GM18505 (cell line): ENCODE data around the gene ACOT4.

Experiments used
- ATAC-seq: cut with Tn5 transposase; IDR thresholded peaks from one replicate; pipeline ENCODE4 v1.9.1; 2021; ENCODE audit not compliant: unreplicated experiment
- POLR2A ChIP-seq: IDR thresholded peaks from 4 replicates; pipeline ENCODE4 v1.6.1; 2011; ENCODE audit warnings: borderline replicate concordance; ENCODE audit not compliant: insufficient read depth, insufficient read length; ENCODE audit errors: extremely low read depth

ACOT4 gene

DNA sequence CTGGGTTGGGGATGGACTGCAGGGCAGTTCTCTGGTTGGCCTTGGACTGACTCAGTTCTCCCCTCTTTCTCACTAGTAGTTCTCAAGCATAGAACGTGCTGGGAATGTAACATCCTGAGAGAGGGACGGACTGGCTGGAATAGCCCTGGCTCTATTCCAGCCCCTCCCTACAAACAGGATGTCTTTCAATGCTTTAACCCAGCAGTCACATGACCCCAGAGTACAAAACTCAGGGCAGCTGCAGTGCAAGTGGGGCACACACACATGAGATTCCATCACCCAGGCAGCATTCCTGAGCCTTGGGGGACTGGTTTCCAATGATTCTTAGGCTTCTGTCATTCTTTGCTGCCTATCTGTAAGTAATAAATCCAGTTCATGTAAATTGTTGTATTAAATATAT, 19.0 kb downstream of the ACOT4 start:
- ATAC-seq, result no peak
- no peak for TF ChIP-seq POLR2A

DNA sequence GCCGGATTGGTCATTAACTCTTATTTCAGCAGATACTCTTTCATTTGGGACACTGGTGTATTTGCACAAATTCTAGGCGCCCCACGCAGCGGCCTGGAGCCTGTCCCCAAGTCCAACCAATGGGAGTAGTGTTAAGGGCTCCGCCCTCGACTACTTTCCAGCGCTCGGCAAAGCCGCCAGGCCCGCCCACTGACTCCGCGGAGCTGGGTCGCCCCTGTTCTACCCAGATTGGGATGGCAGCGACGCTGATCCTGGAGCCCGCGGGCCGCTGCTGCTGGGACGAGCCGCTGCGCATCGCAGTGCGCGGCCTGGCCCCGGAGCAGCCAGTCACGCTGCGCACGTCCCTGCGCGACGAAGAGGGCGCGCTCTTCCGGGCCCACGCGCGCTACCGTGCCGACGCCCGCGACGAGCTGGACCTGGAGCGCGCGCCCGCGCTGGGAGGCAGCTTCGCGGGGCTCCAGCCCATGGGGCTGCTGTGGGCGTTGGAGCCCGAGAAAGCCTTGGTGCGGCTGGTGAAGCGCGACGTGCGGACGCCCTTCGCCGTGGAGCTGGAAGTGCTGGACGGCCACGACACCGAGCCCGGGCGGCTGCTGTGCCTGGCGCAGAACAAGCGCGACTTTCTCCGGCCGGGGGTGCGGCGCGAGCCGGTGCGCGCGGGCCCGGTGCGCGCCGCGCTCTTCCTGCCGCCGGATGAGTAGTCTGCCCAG, 20.8 kb downstream of the ACOT4 start, which contains the start of gene ACOT6:
Gene ACOT6 (plus strand): TSS at position 179 of the 707 bp plus-strand sequence. CDS start 55 bp downstream, at position 234.
- peak; percentile 52 for TF ChIP-seq POLR2A
- ATAC-seq, result peak; percentile 60

GRCh38 chr14:73613046-73613383, 21.3 kb downstream of the ACOT4 start:
- no peak for TF ChIP-seq POLR2A
- peak; percentile 19 for ATAC-seq

DNA sequence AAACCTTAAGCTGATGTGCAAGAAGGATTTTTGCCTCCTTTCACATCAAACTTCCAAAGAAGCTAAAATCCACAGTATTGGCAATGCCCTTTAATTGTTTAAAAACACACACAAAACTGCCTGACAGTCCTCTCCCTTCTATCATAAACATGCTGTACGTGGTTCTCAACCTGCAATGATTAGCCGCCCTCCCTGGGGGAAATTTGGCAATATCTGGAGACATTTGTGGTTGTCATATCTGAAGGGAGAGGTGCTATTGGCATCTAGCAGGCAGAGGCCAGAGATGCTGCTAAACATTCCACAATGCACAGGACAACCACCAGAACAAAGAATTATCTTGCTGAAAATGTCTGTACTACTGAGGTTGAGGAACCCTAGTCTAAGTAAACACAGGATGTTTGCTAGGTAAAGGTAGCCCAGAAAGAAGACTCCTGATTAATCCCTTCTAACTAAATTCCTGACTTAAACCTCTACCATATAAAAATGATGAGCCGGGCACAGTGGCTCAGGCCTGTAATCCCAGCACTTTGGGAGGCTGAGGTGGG, 21.8 kb downstream of the ACOT4 start:
- no peak for TF ChIP-seq POLR2A
- ATAC-seq, result no peak

GRCh38 chr14:73616831-73617230, 25.2 kb downstream of the ACOT4 start:
- no peak for ATAC-seq
- TF ChIP-seq POLR2A, result no peak

GRCh38 chr14:73619524-73619923, 27.9 kb downstream of the ACOT4 start:
- TF ChIP-seq POLR2A, result no peak
- ATAC-seq, result no peak

GRCh38 chr14:73620268-73620667, 28.6 kb downstream of the ACOT4 start:
- ATAC-seq, result no peak
- TF ChIP-seq POLR2A, result no peak

DNA sequence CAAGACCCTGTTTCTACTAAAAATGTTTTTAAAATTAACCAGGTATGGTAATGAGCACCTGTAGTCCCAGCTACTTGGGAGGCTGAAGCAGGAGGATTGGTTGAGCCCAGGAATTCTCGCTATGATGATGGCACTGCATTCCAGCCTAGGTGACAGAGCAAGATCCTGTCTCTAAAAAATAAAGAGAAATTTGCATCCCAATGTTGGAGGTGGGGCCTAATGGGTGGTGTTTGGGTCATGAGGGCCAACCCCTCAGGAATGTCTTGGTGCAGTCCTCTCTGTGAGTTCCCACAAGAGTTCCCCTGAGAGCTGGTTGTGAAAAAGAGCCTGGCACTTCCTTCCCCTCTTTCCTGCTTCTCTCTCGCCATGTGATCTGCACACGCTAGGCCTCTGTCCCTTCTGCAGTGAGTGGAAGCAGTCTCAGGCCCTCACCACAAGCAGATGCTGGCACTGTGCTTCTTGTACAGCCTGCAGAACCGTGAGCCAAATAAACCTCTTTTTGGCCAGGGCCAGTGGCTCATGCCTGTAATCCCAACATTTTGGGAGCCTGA, 31.9 kb downstream of the ACOT4 start:
- no peak for ATAC-seq
- no peak for TF ChIP-seq POLR2A

- ATAC-seq, result no peak
- TF ChIP-seq POLR2A, result no peak
Observed at GRCh38 chr14:73625706-73626105, 34.0 kb downstream of the ACOT4 start.

DNA sequence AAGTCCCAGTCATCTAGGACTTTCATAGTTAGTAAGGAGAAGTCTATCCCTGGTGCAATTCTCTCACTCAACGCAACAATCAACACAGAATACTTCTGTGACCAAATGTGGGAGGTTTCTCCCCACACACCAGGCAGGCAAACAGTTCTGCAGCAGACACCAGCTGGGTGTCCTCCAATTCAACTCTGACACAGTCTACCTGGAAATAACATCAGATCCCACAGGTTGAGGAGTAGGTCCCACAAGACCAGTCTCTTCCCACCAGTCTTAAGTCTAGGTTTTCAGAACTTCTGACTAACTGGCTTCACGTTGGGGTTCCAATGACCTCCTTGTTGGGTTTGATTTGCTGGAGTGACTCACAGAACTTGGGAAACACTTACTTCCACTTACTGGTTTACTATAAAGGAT, 35.5 kb downstream of the ACOT4 start:
- ATAC-seq, result no peak
- TF ChIP-seq POLR2A, result no peak

- no peak for TF ChIP-seq POLR2A
- ATAC-seq, result no peak
Observed at GRCh38 chr14:73630009-73630780, 38.5 kb downstream of the ACOT4 start.

GRCh38 chr14:73633116-73634010, 41.7 kb downstream of the ACOT4 start:
- TF ChIP-seq POLR2A, result no peak
- no peak for ATAC-seq
